K562 (cell line): Measurements from ENCODE around the gene ATAD3C. TPM values are rescaled to one million over a fixed set of nuclear protein-coding genes. Genes with fewer than 3 reads are reported as not detected.

Experiments
- EP300 ChIP-seq: IDR thresholded peaks from 2 replicates; pipeline ENCODE4 v1.6.1; 2012; ENCODE audit warnings: low read length, improper control_type of control experiment
- PHF8 ChIP-seq: fragments of 200-600 bp; sonication (generic); IDR thresholded peaks from 2 replicates; pipeline ENCODE4 v1.6.1; 2012; ENCODE audit warnings: mixed run types, mild to moderate bottlenecking, inconsistent platforms, low read length, moderate library complexity, borderline replicate concordance
- RBM34 ChIP-seq: fragments of 200-400 bp; formaldehyde crosslinking; IDR thresholded peaks from 2 replicates; pipeline ENCODE4 v1.6.1; 2018; ENCODE audit warnings: low read length, borderline replicate concordance; ENCODE audit not compliant: insufficient read depth
- ZBTB7A ChIP-seq: IDR thresholded peaks from 2 replicates; pipeline ENCODE4 v1.6.1; 2011; ENCODE audit warnings: low read depth, mild to moderate bottlenecking, low read length, moderate library complexity, borderline replicate concordance; ENCODE audit not compliant: control insufficient read depth
- ZNF41 ChIP-seq: fragments of 250-450 bp; sonication (Bioruptor Pico); conservative IDR thresholded peaks from 2 replicates; pipeline ENCODE4 v1.4.0; 2020; ENCODE audit warnings: mild to moderate bottlenecking
- ZNF444 ChIP-seq: fragments of 250-450 bp; sonication (Bioruptor Pico); IDR thresholded peaks from 2 replicates; pipeline ENCODE4 v1.4.0; 2020; ENCODE audit warnings: mild to moderate bottlenecking, moderate library complexity
- ZNF445 ChIP-seq: fragments of 250-450 bp; sonication (Bioruptor Pico); IDR thresholded peaks from 2 replicates; pipeline ENCODE4 v1.4.0; 2020; ENCODE audit warnings: low read depth, mild to moderate bottlenecking, moderate library complexity
- polyA plus RNA-seq, 8 experiments: library from polyadenylated mRNA; depleted of rRNA in 4 of 8; stranded (reverse) in 5 of 8; unstranded in 3 of 8; fragments of >200 nt; fragmentation: Nextera tagmentation in 2 of 8; fragmentation: Illumina TruSeq in 1 of 8; extraction: Ambion mirVana in 2 of 8; extraction: Trizol in 1 of 8; gene quantifications; 2 replicates each; pipeline versions ENCODE4 v1.2.1 to v1.2.3, GENCODE V29; 2011 to 2014; ENCODE audit warnings: inconsistent platforms in 1 of 8, missing spikeins in 1 of 8
- total RNA-seq, 7 experiments: library from RNA; depleted of rRNA in 6 of 7; stranded (reverse); fragments of >200 nt in 6 of 7; fragmentation: Illumina TruSeq in 2 of 7; extraction: Trizol in 2 of 7; gene quantifications; 2 replicates each; pipeline versions ENCODE4 v1.2.1 to v1.2.3, GENCODE V29; 2011 to 2021; ENCODE audit warnings: low replicate concordance in 1 of 7
- TF ChIP-seq, protein P1 (sequence below): fragments of 450-650 bp; IDR thresholded peaks from 2 replicates; pipeline ENCODE4 v1.6.1; 2014; ENCODE audit warnings: low read depth, mild to moderate bottlenecking, moderate library complexity, borderline replicate concordance
- TF ChIP-seq, protein P2 (sequence below): IDR thresholded peaks from 2 replicates; pipeline ENCODE4 v1.6.1; 2014; ENCODE audit warnings: antibody characterized with exemption
- TF ChIP-seq, protein P3 (sequence below): sonication (generic); formaldehyde crosslinking; IDR thresholded peaks from 2 replicates; pipeline ENCODE4 v1.8.0; 2022; ENCODE audit warnings: mild to moderate bottlenecking, missing genetic modification reagents, borderline replicate concordance
- TF ChIP-seq, protein P4 (sequence below), 2 experiments: fragments of 450-650 bp; conservative IDR thresholded peaks; 2 replicates each; pipeline ENCODE4 v1.6.1; 2017; ENCODE audit warnings: mild to moderate bottlenecking in 2 of 2, moderate library complexity in 2 of 2
- TF ChIP-seq, protein P5 (sequence below): sonication (generic); formaldehyde crosslinking; IDR thresholded peaks from 2 replicates; pipeline ENCODE4 v1.8.0; 2022; ENCODE audit warnings: mild to moderate bottlenecking, missing genetic modification reagents
- TF ChIP-seq, protein P6 (sequence below), 2 experiments: fragments of 450-650 bp in 1 of 2; sonication (generic) in 1 of 2; formaldehyde crosslinking; conservative IDR thresholded peaks; 2 replicates each; pipeline versions ENCODE4 v1.4.0 to v1.8.1; 2020 to 2022; ENCODE audit warnings: mild to moderate bottlenecking in 1 of 2, missing genetic modification reagents in 1 of 2

The ATAD3C gene
- total and polyA plus RNA-seq, 9 of the 15 experiments (the other 6 are each of a cell fraction or from before 2014, with no cell fraction given): 0.03 to 0.18 TPM; not detected in 7

DNA sequence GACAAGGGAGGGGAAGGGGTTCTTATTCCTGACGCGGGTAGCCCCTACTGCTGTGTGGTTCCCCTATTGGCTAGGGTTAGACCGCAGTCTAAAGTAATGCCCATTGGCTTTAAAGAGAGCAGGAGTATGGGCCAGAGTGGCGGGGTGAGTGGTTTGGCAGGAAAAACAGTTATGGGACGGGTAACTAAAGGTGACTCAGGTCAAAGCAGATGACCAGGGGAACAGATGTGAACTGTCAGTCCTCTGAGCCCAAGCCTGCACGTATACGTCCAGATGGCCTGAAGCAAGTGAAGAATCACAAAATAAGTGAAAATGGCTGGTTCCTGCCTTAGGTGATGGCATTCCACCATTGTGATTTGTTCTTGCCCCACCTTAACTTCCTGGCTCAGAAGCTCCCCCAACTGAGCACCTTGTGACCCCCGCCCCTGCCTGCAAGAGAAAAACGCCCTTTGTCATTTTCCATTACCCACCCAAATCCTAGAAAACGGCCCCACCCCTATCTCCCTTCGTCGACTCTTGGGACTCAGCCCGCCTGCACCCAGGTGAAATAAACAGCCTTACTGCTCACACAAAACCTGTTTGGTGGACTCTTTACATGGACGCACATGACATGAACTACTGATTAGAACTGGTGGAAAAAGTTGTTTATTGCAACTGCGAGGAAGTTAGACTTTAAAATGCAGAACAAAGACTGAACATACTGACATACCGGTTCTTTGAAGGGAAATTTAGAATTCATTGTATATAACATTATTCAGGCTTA, 21.3 kb downstream of the ATAD3C start (continued):
- TF ChIP-seq, protein P1, sequence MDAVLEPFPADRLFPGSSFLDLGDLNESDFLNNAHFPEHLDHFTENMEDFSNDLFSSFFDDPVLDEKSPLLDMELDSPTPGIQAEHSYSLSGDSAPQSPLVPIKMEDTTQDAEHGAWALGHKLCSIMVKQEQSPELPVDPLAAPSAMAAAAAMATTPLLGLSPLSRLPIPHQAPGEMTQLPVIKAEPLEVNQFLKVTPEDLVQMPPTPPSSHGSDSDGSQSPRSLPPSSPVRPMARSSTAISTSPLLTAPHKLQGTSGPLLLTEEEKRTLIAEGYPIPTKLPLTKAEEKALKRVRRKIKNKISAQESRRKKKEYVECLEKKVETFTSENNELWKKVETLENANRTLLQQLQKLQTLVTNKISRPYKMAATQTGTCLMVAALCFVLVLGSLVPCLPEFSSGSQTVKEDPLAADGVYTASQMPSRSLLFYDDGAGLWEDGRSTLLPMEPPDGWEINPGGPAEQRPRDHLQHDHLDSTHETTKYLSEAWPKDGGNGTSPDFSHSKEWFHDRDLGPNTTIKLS: no peak
- TF ChIP-seq, protein P2, sequence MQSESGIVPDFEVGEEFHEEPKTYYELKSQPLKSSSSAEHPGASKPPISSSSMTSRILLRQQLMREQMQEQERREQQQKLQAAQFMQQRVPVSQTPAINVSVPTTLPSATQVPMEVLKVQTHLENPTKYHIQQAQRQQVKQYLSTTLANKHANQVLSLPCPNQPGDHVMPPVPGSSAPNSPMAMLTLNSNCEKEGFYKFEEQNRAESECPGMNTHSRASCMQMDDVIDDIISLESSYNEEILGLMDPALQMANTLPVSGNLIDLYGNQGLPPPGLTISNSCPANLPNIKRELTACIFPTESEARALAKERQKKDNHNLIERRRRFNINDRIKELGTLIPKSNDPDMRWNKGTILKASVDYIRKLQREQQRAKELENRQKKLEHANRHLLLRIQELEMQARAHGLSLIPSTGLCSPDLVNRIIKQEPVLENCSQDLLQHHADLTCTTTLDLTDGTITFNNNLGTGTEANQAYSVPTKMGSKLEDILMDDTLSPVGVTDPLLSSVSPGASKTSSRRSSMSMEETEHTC: no peak
- TF ChIP-seq, protein P3, sequence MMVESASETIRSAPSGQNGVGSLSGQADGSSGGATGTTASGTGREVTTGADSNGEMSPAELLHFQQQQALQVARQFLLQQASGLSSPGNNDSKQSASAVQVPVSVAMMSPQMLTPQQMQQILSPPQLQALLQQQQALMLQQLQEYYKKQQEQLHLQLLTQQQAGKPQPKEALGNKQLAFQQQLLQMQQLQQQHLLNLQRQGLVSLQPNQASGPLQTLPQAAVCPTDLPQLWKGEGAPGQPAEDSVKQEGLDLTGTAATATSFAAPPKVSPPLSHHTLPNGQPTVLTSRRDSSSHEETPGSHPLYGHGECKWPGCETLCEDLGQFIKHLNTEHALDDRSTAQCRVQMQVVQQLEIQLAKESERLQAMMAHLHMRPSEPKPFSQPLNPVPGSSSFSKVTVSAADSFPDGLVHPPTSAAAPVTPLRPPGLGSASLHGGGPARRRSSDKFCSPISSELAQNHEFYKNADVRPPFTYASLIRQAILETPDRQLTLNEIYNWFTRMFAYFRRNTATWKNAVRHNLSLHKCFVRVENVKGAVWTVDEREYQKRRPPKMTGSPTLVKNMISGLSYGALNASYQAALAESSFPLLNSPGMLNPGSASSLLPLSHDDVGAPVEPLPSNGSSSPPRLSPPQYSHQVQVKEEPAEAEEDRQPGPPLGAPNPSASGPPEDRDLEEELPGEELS (CRISPR knock-in tag): no peak; the same call in 1 of the 2 replicates
- 0 out of 2 replicates have a peak, but pooled peaks have one; percentile 26 for TF ChIP-seq ZNF41
- no peak for TF ChIP-seq ZNF444 (CRISPR knock-in tag)
- TF ChIP-seq ZBTB7A: peak; percentile 21; the same call in 1 of the 2 replicates
- no peak for TF ChIP-seq PHF8
- no peak for TF ChIP-seq RBM34
- TF ChIP-seq, protein P4, sequence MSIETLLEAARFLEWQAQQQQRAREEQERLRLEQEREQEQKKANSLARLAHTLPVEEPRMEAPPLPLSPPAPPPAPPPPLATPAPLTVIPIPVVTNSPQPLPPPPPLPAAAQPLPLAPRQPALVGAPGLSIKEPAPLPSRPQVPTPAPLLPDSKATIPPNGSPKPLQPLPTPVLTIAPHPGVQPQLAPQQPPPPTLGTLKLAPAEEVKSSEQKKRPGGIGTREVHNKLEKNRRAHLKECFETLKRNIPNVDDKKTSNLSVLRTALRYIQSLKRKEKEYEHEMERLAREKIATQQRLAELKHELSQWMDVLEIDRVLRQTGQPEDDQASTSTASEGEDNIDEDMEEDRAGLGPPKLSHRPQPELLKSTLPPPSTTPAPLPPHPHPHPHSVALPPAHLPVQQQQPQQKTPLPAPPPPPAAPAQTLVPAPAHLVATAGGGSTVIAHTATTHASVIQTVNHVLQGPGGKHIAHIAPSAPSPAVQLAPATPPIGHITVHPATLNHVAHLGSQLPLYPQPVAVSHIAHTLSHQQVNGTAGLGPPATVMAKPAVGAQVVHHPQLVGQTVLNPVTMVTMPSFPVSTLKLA (conservative IDR thresholded peaks at IDR 0.05): no peak
- TF ChIP-seq, protein P5, sequence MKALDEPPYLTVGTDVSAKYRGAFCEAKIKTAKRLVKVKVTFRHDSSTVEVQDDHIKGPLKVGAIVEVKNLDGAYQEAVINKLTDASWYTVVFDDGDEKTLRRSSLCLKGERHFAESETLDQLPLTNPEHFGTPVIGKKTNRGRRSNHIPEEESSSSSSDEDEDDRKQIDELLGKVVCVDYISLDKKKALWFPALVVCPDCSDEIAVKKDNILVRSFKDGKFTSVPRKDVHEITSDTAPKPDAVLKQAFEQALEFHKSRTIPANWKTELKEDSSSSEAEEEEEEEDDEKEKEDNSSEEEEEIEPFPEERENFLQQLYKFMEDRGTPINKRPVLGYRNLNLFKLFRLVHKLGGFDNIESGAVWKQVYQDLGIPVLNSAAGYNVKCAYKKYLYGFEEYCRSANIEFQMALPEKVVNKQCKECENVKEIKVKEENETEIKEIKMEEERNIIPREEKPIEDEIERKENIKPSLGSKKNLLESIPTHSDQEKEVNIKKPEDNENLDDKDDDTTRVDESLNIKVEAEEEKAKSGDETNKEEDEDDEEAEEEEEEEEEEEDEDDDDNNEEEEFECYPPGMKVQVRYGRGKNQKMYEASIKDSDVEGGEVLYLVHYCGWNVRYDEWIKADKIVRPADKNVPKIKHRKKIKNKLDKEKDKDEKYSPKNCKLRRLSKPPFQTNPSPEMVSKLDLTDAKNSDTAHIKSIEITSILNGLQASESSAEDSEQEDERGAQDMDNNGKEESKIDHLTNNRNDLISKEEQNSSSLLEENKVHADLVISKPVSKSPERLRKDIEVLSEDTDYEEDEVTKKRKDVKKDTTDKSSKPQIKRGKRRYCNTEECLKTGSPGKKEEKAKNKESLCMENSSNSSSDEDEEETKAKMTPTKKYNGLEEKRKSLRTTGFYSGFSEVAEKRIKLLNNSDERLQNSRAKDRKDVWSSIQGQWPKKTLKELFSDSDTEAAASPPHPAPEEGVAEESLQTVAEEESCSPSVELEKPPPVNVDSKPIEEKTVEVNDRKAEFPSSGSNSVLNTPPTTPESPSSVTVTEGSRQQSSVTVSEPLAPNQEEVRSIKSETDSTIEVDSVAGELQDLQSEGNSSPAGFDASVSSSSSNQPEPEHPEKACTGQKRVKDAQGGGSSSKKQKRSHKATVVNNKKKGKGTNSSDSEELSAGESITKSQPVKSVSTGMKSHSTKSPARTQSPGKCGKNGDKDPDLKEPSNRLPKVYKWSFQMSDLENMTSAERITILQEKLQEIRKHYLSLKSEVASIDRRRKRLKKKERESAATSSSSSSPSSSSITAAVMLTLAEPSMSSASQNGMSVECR (CRISPR knock-in tag): no peak
- TF ChIP-seq EP300: no peak
- TF ChIP-seq, protein P6, sequence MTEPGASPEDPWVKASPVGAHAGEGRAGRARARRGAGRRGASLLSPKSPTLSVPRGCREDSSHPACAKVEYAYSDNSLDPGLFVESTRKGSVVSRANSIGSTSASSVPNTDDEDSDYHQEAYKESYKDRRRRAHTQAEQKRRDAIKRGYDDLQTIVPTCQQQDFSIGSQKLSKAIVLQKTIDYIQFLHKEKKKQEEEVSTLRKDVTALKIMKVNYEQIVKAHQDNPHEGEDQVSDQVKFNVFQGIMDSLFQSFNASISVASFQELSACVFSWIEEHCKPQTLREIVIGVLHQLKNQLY (CRISPR knock-in tag; conservative IDR thresholded peaks at IDR 0.05): no peak
- no peak for TF ChIP-seq ZNF445
